ENCODE data around the gene TLR1. TPM values are rescaled to one million over a fixed set of nuclear protein-coding genes. Genes with fewer than 3 reads are reported as not detected.
A peak's percentile ranks its signal among the peaks of the same experiment; 100 is the strongest.

TLR1 gene
- total and polyA plus RNA-seq, 2 donors (not counting 1 experiment from before 2014, with no cell fraction given) = 23.4 to 50.8 TPM

- no peak for TF ChIP-seq EZH2 (IDR thresholded peaks at IDR 0.05; ENCODE audit: borderline replicate concordance, insufficient read depth, low read depth, low read length, poor library complexity, severe bottlenecking)
- TF ChIP-seq CTCF (IDR thresholded peaks at IDR 0.05) = no peak
- ChIA-PET CTCF (interaction anchor here (0.8 to 3.6 kb wide), 5 partner anchors 12 to 56 kb away, joined by 3 to 19 read pairs (median 5); partner anchors contain the start of gene TLR1), POLR2A (interaction anchor here (1.2 to 2.6 kb wide), 2 partner anchors 12 to 39 kb away, joined by 8 to 9 read pairs; partner anchors contain the start of gene TLR1)
- Histone ChIP-seq H2AFZ (ENCODE audit: insufficient read depth, low read depth, low read length, poor library complexity, severe bottlenecking) (peak overlapping the region; percentile 32), H3K27me3 (replicated peaks in 1 of 4; ENCODE audit: control extremely low read depth in 1 of 4, control insufficient read depth in 3 of 4, insufficient read depth in 4 of 4, low read length in 3 of 4) (no peaks in the 10 kb centered on the region), H3K9me3 (ENCODE audit: control extremely low read depth in 1 of 3, control insufficient read depth in 2 of 3, insufficient read depth in 1 of 3, low read length in 2 of 3) (peaks cover 1 to 12% (median 10%) of the 10 kb centered on the region in 3 donors), H3K9ac (ENCODE audit: low read length) (peak overlapping the region; percentile 63), H3K4me3 (ENCODE audit: control extremely low read depth in 1 of 5, extremely low read depth in 1 of 5, insufficient read depth in 1 of 5, low read depth in 2 of 5, low read length in 4 of 5) (peak overlapping the region in 3 of 5 experiments; percentile 5 to 53 (median 16)), H3K36me3 (replicated peaks in 1 of 2; ENCODE audit: control extremely low read depth in 1 of 2, control insufficient read depth in 1 of 2, extremely low read depth in 1 of 2, insufficient read depth in 2 of 2, low read length in 1 of 2) (peaks cover 3 to 12% of the 10 kb centered on the region in 2 experiments), H3K4me2 (replicated peaks; ENCODE audit: low read depth, low read length, poor library complexity, severe bottlenecking) (peak overlapping the region; percentile 67), H3K4me1 (ENCODE audit: control insufficient read depth in 2 of 2, insufficient read depth in 2 of 2, low read length in 2 of 2) (peaks cover 53 to 58% of the 10 kb centered on the region in 2 donors), H3K27ac (ENCODE audit: low read length in 2 of 2) (peak overlapping the region; percentile 93 to 96), H4K20me1 (ENCODE audit: control insufficient read depth, insufficient read depth, low read length, poor library complexity, severe bottlenecking) (no peaks in the 10 kb centered on the region), H3K79me2 (ENCODE audit: control insufficient read depth, insufficient read depth, low read length) (peaks cover 62% of the 10 kb centered on the region)
- 83% methylated on average over 1 of the region's 3 CpGs for WGBS (ENCODE audit: insufficient coverage)
- peaks cover 60% of the 10 kb centered on the region for H3K4me1 Mint-ChIP-seq
- H3K27me3 Mint-ChIP-seq = no peaks in the 10 kb centered on the region
- intact Hi-C loops (cut with micrococcal nuclease) = loop anchor here (1.0 to 5.0 kb wide), 3 partner anchors 11 to 40 kb away; partner anchors contain the start of genes TLR10 and TLR6
- peak overlapping the region; percentile 94 for H3K27ac Mint-ChIP-seq
- H3K9me3 Mint-ChIP-seq (ENCODE audit: insufficient read depth) = no peaks in the 10 kb centered on the region
- peak overlapping the region; percentile 63 for H3K4me3 Mint-ChIP-seq
- peak; percentile 88 for DNase-seq
- ATAC-seq (ENCODE audit: low read depth) = peak; percentile 87
Measured at GRCh38 chr4:38815885-38816782, 11.5 kb upstream of the TLR1 start.

All from B cell (primary cell).